ENCODE measurements around the gene MYO3B.

- TF ChIP-seq, protein P1, sequence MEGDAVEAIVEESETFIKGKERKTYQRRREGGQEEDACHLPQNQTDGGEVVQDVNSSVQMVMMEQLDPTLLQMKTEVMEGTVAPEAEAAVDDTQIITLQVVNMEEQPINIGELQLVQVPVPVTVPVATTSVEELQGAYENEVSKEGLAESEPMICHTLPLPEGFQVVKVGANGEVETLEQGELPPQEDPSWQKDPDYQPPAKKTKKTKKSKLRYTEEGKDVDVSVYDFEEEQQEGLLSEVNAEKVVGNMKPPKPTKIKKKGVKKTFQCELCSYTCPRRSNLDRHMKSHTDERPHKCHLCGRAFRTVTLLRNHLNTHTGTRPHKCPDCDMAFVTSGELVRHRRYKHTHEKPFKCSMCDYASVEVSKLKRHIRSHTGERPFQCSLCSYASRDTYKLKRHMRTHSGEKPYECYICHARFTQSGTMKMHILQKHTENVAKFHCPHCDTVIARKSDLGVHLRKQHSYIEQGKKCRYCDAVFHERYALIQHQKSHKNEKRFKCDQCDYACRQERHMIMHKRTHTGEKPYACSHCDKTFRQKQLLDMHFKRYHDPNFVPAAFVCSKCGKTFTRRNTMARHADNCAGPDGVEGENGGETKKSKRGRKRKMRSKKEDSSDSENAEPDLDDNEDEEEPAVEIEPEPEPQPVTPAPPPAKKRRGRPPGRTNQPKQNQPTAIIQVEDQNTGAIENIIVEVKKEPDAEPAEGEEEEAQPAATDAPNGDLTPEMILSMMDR (IDR thresholded peaks at IDR 0.05; ENCODE audit: insufficient read depth, low read length, poor library complexity, severe bottlenecking) = no peak
- TF ChIP-seq EZH2phosphoT487 (conservative IDR thresholded peaks at IDR 0.05; ENCODE audit: low read length) = no peak
These were observed 15.7 kb upstream of the MYO3B start for GRCh38 chr2:170162271-170162632.

Data from SU-DHL-6 (cell line).